ENCODE results near the gene ZNF648.
"Not testable (repeated sequence)": the region's sequence is repeated elsewhere in the genome, so short reads cannot be mapped to it uniquely, and the experiment has no call there.

ZNF648 gene

GRCh38 chr1:182061594-182061993, at the start of gene ZNF648:
TSS of gene ZNF648 (minus strand) at chr1:182061712. CDS start at chr1:182058010, 3,702 bp downstream.
- no peak for DNase-seq (ENCODE audit: low read depth in 2 of 2)

GRCh38 chr1:182110635-182111034, 49.1 kb upstream of the ZNF648 start:
- no peak for DNase-seq (ENCODE audit: low read depth in 2 of 2)

GRCh38 chr1:182109771-182110170, 48.3 kb upstream of the ZNF648 start:
- DNase-seq (ENCODE audit: low read depth in 2 of 2), result no peak

- DNase-seq (ENCODE audit: low read depth in 2 of 2), result no peak
Measured at GRCh38 chr1:182107209-182107608, 45.7 kb upstream of the ZNF648 start.

- DNase-seq (ENCODE audit: low read depth in 2 of 2), result no peak
Measured at GRCh38 chr1:182102043-182102416, 40.5 kb upstream of the ZNF648 start.

GRCh38 chr1:182101415-182102042, 40.0 kb upstream of the ZNF648 start:
- DNase-seq (ENCODE audit: low read depth in 2 of 2), result no peak

GRCh38 chr1:182098301-182098700, 36.8 kb upstream of the ZNF648 start:
- no peak for DNase-seq (ENCODE audit: low read depth in 2 of 2)

- DNase-seq (ENCODE audit: low read depth in 2 of 2), result no peak
Measured at GRCh38 chr1:182095946-182096345, 34.4 kb upstream of the ZNF648 start.

- not testable (repeated sequence) for DNase-seq (ENCODE audit: low read depth in 2 of 2)
Measured at GRCh38 chr1:182094514-182095005, 33.0 kb upstream of the ZNF648 start.

- no peak for DNase-seq (ENCODE audit: low read depth in 2 of 2)
Measured at GRCh38 chr1:182093781-182094180, 32.3 kb upstream of the ZNF648 start.

- no peak for DNase-seq (ENCODE audit: low read depth in 2 of 2)
Measured at GRCh38 chr1:182092336-182092735, 30.8 kb upstream of the ZNF648 start.

- no peak for DNase-seq (ENCODE audit: low read depth in 2 of 2)
Measured at GRCh38 chr1:182091083-182091482, 29.6 kb upstream of the ZNF648 start.

- DNase-seq (ENCODE audit: low read depth in 2 of 2), result no peak
Measured at GRCh38 chr1:182087719-182088350, 26.3 kb upstream of the ZNF648 start.

GRCh38 chr1:182087304-182087703, 25.8 kb upstream of the ZNF648 start:
- DNase-seq (ENCODE audit: low read depth in 2 of 2), result no peak

GRCh38 chr1:182086620-182087019, 25.1 kb upstream of the ZNF648 start:
- DNase-seq (ENCODE audit: low read depth in 2 of 2), result no peak

GRCh38 chr1:182086136-182086535, 24.6 kb upstream of the ZNF648 start:
- DNase-seq (ENCODE audit: low read depth in 2 of 2), result no peak

- DNase-seq (ENCODE audit: low read depth in 2 of 2), result no peak
Measured at GRCh38 chr1:182085726-182086125, 24.2 kb upstream of the ZNF648 start.

- DNase-seq (ENCODE audit: low read depth in 2 of 2), result peak; percentile 17 to 48
Measured at GRCh38 chr1:182084487-182085316, 23.2 kb upstream of the ZNF648 start.

GRCh38 chr1:182083851-182084486, 22.5 kb upstream of the ZNF648 start:
- DNase-seq (ENCODE audit: low read depth in 2 of 2), result no peak

GRCh38 chr1:182080955-182081582, 19.6 kb upstream of the ZNF648 start:
- no peak for DNase-seq (ENCODE audit: low read depth in 2 of 2)

- no peak for DNase-seq (ENCODE audit: low read depth in 2 of 2)
Measured at GRCh38 chr1:182080040-182080439, 18.5 kb upstream of the ZNF648 start.

- DNase-seq (ENCODE audit: low read depth in 2 of 2), result no peak
Measured at GRCh38 chr1:182071924-182072323, 10.4 kb upstream of the ZNF648 start.
